ENCODE measurements around the gene RAB3D.
A peak's percentile ranks its signal among the peaks of the same experiment; 100 is the strongest.
"Not testable (repeated sequence)": the region's sequence is repeated elsewhere in the genome, so short reads cannot be mapped to it uniquely, and the experiment has no call there.

Gene RAB3D

DNA sequence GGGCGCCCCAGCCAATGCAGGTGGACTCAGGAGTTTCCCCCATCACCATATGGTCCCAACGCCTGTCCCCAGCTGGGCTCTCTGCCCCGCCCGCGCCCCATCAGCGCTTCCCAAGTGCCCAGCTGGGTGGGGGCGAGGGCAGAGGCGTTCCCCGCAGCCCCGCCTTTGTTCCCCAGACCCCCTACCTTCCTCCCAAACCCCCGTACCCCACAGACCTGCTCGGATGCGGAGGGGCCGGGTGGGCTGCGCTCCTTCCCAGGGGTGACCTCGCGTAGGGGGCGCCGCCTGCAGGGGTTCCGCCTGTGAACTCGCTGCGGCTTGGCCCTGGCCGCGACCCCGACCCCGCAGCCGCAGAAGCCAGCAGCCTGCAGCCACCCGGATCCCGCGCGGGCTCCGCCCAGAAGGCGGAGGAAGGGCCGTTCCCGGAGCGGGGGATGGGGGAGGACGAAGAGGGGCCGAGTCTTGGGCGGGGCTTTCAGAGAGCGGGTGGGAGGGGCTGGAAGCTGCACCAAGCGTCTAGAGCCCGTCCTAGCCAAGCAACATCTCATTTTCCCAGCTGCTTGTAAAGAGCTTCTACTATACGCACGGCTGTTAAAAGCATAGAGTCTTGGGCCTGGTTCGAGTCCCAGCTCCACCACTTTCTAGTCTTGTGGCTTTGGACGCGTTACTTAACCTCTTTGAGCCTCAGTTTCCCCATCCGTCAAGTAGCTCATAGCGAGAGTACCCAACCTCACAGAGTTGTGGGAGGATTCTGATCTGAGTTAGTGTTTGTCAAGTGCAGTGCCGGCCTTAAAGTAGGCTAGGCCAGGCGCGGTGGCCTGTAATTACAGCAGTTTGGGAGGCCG, at the start of gene RAB3D:
TSS of gene RAB3D (minus strand) at position 404 of the 845 bp plus-strand sequence. CDS start 2,258 bp downstream, outside the sequence.
- DNase-seq (ENCODE audit: low spot score): peak; percentile 79
- Mint-ChIP-seq H3K27me3 (ENCODE audit: low read depth) (no peaks in the 10 kb centered on the region), H3K4me1 (ENCODE audit: low read depth) (peaks cover 19% of the 10 kb centered on the region), H3K9me3 (no peaks in the 10 kb centered on the region), H3K4me3 (peak within 1 kb of the TSS; percentile 84), H3K27ac (peak within 1 kb of the TSS; percentile 45), H3K36me3 (ENCODE audit: low read depth) (peaks cover 17% of the 10 kb centered on the region)

DNA sequence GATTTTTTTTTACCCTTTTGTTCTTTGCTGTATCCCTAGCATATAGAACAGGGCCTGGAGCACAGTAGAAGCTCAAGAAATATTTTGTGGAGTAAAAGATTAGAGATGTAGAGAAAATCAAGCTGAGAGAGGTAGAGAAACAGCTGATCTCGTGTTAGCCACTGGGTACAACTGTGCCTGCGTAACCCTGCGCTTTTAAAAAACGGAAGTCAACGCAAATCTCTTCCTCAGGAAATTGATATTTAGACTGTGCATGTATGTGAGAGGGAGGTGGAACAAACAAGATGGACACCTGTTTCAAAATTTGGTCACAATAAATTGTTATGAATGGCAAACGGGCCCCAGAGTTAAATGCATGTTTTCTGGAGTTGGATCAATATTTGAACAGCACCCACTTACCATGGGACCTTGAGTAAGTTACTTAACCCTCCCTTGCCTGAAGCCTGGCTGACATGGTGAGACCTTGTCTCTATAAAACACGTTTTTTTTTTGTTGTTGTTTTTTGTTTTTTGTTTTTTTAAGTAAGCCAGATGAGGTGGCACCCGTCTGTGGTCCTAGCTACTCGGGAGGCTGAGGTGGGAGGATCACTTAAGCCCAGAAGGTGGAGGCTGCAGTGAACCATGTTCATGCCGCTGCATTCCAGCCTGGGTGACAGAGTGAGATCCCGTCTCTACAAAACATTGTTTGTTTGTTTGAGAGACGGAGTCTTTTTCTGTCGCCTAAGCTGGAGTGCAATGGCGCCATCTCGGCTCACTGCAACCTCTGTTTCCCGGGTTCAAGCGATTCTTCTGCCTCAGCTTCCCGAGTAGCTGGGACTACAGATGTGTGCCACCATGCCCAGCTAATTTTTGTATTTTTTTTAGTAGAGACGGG, 47.9 kb upstream of the RAB3D start:
- peaks cover 24% of the 10 kb centered on the region for H3K27me3 Mint-ChIP-seq (ENCODE audit: low read depth)
- H3K36me3 Mint-ChIP-seq (ENCODE audit: low read depth): no peaks in the 10 kb centered on the region
- peaks cover 6% of the 10 kb centered on the region for H3K4me1 Mint-ChIP-seq (ENCODE audit: low read depth)
- no peak overlapping the region for H3K27ac Mint-ChIP-seq
- DNase-seq (ENCODE audit: low spot score): no peak
- peaks cover 4% of the 10 kb centered on the region for H3K9me3 Mint-ChIP-seq
- H3K4me3 Mint-ChIP-seq: no peak overlapping the region

DNA sequence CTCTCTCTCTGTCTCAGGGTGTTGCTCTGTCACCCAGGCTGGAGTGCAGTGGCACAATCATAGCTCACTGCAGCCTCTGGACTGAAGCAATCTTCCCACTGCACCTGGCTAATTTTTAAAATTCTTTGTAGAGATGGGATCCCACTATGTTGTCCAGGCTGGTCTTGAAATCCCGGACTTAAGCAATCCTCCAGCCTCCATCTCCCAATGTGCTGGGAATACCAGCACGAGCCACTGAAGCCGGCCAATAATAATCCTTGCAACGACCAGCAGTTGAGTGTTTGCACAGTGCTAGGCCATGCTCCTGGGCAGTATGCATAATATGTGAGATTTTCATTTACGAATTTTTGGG, 45.3 kb upstream of the RAB3D start:
- H3K27me3 Mint-ChIP-seq (ENCODE audit: low read depth): peaks cover 27% of the 10 kb centered on the region
- peaks cover 20% of the 10 kb centered on the region for H3K4me1 Mint-ChIP-seq (ENCODE audit: low read depth)
- H3K4me3 Mint-ChIP-seq: no peak overlapping the region
- H3K9me3 Mint-ChIP-seq: no peaks in the 10 kb centered on the region
- no peak for DNase-seq (ENCODE audit: low spot score)
- no peak overlapping the region for H3K27ac Mint-ChIP-seq
- H3K36me3 Mint-ChIP-seq (ENCODE audit: low read depth): peaks cover 2% of the 10 kb centered on the region

DNA sequence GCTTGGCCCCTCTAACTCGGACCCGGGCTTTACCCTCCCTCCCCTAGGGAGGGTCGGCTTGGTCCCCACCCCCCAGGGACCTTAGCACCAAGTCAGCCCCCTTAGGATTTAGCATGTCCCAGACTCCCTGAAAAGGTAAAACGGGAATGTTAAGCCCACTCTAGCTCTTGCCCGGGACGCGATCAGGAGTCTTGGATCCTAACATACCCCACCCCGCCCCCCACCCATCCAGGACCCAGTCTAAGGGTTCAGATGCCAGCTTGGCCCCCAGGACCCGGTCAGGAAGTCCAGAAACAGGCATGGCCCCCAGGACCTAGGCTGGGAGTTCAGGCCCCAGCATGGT, 44.2 kb upstream of the RAB3D start:
- Mint-ChIP-seq H3K27me3 (ENCODE audit: low read depth) (peaks cover 27% of the 10 kb centered on the region), H3K4me3 (no peak overlapping the region), H3K4me1 (ENCODE audit: low read depth) (peaks cover 23% of the 10 kb centered on the region), H3K36me3 (ENCODE audit: low read depth) (peaks cover 3% of the 10 kb centered on the region), H3K9me3 (no peaks in the 10 kb centered on the region), H3K27ac (no peak overlapping the region)
- no peak for DNase-seq (ENCODE audit: low spot score)

DNA sequence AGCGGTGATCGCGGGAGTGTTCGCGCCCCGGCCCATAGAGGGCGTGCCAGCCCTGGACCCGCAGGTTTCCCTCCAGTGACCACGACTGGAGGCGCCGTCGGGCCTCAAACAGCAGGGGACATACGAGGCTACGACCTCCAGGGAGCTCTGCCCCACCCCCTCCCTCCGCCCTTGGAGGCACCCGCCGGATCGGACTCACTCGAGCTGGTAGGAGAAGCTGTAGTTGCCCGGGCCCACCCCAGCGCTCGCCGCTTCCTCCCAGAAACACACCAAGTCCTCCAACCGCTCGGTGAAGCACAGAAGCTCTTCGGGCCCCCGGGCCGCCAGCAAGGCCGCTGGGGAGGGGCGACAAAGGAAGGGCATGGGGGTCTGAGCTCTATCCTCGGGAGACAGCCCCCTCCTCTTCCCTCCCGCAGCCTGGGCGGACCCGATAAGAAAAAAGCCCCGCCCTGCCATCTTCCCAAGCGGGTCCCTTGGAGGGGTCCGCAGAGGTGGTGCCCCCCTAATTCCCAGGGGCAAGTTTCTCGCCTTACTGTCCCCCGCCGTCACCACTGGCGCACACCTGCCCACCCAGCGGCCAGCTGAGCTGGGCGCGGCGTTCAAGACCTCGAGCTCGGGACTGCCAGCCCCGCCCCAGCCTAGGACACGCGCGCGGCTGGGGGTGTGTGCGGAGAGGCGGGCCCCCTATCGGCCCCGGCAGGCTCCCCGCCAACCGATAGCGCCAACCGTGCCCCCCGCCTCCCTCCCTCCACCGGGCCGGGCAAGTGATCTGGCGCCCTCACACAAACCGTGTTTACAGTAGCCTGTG, 43.6 kb upstream of the RAB3D start:
- peak overlapping the region; percentile 82 for H3K27ac Mint-ChIP-seq
- H3K9me3 Mint-ChIP-seq: no peaks in the 10 kb centered on the region
- peaks cover 27% of the 10 kb centered on the region for H3K27me3 Mint-ChIP-seq (ENCODE audit: low read depth)
- DNase-seq (ENCODE audit: low spot score): peak; percentile 33
- peaks cover 24% of the 10 kb centered on the region for H3K4me1 Mint-ChIP-seq (ENCODE audit: low read depth)
- peak overlapping the region; percentile 88 for H3K4me3 Mint-ChIP-seq
- H3K36me3 Mint-ChIP-seq (ENCODE audit: low read depth): peaks cover 7% of the 10 kb centered on the region

DNA sequence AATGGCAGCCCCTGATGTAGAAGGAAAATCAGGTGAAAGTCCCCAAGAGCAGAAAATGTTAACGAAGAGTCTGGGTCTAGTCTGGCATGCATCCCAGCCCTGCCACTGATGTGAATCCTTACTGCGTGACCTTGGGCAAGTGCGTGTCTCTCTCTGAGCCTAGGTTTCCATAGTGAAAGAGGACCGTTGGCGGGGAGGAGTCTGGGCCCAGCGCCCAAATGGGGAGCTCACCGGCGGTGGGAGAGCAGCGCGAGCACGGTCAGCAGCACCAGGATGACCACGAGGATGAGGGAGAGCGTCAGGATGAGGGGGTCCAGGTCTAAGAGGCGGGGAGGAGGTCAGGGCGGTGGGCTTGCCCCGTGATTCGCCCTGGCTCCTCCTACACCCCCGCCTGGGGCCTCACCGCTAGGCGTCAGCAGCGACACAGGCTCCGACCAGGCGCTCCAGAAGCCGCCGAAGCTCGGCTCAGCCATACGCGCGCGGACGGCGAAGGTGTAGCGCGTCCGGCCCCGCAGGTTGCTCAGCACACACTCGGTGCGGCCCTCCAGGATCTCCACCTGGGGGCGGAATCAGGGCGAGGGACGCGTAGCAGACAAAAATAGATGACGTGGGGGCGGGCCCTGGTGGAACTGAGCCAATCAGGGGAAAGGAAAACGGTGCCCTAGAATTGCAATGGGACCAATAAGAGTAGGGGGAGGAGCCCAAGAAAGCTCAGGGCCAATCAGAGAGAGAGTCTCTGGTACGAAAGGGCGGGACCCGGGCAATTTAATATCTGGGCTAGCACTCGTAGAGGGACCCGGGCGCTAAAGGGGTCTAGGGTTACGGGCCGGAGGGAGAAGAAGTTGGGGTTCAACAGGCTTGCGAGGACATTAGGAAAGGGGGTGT, 41.4 kb upstream of the RAB3D start:
- peaks cover 16% of the 10 kb centered on the region for H3K36me3 Mint-ChIP-seq (ENCODE audit: low read depth)
- peaks cover 35% of the 10 kb centered on the region for H3K4me1 Mint-ChIP-seq (ENCODE audit: low read depth)
- no peaks in the 10 kb centered on the region for H3K9me3 Mint-ChIP-seq
- peak overlapping the region; percentile 100 for H3K27ac Mint-ChIP-seq
- peak; percentile 96 for DNase-seq (ENCODE audit: low spot score)
- H3K4me3 Mint-ChIP-seq: peak overlapping the region; percentile 88
- peaks cover 24% of the 10 kb centered on the region for H3K27me3 Mint-ChIP-seq (ENCODE audit: low read depth)

DNA sequence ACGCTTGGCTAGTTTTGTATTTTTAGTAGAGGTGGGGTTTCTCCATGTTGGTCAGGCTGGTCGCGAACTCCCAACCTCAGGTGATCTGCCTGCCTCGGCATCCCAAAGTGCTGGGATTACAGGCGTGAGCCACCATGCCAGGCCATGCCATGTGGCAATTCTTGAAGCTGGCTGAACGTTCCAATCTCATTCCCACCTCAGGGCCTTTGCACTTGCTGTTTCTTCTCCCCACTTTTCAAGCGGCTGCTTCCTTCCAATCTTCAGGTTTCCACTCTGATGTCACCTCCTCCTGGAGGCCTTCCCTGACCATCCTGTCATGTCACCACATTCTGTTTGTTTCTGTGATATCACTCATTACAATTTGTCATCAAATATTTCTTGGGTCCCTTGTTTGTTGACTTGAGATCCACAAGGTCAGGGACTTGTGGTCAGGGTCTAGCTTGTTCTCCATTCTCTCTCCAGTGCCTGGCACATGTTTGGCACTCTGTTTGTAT, 40.4 kb upstream of the RAB3D start:
- Mint-ChIP-seq H3K27ac (peak overlapping the region; percentile 100), H3K27me3 (ENCODE audit: low read depth) (peaks cover 20% of the 10 kb centered on the region), H3K4me1 (ENCODE audit: low read depth) (peaks cover 40% of the 10 kb centered on the region), H3K36me3 (ENCODE audit: low read depth) (peaks cover 16% of the 10 kb centered on the region), H3K4me3 (peak overlapping the region; percentile 88), H3K9me3 (no peaks in the 10 kb centered on the region)
- no peak for DNase-seq (ENCODE audit: low spot score)

DNA sequence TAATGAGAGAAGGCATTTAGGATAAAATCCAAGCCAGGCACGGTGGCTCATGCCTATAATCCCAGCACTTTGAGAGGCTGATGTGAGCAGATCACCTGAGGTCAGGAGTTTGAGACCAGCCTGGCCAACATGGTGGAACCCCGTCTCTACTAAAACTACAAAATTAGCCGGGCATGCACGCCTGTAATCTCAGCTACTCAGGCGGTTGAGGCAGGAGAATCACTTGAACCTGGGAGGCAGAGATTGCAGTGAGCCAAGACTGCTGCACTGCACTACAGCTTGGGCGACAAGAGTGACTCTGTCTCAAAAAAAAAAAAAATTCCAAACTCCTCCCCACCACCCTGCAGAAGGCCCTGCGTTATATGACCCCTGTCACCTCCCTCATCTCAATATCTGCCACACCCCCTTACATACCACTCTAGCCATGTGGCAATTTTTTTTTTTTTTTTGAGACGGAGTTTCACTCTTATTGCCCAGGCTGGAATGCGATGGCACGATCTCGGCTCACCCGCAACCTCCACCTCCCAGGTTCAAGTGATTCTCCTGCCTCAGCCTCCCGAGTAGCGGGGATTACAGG, 39.9 kb upstream of the RAB3D start:
- not testable (repeated sequence) for H3K9me3 Mint-ChIP-seq; DNase-seq (ENCODE audit: low spot score)
- Mint-ChIP-seq H3K4me1 (ENCODE audit: low read depth) (peaks cover 38% of the 10 kb centered on the region), H3K27ac (peak overlapping the region; percentile 100), H3K4me3 (peak overlapping the region; percentile 25), H3K36me3 (ENCODE audit: low read depth) (peaks cover 16% of the 10 kb centered on the region), H3K27me3 (ENCODE audit: low read depth) (peaks cover 15% of the 10 kb centered on the region)

- Mint-ChIP-seq H3K27me3 (ENCODE audit: low read depth) (peaks cover 12% of the 10 kb centered on the region), H3K4me3 (no peak overlapping the region), H3K4me1 (ENCODE audit: low read depth) (peaks cover 38% of the 10 kb centered on the region), H3K27ac (peak overlapping the region; percentile 69), H3K9me3 (no peaks in the 10 kb centered on the region), H3K36me3 (ENCODE audit: low read depth) (peaks cover 16% of the 10 kb centered on the region)
- DNase-seq (ENCODE audit: low spot score): no peak
Measured at GRCh38 chr19:11378319-11379189, 39.1 kb upstream of the RAB3D start.

DNA sequence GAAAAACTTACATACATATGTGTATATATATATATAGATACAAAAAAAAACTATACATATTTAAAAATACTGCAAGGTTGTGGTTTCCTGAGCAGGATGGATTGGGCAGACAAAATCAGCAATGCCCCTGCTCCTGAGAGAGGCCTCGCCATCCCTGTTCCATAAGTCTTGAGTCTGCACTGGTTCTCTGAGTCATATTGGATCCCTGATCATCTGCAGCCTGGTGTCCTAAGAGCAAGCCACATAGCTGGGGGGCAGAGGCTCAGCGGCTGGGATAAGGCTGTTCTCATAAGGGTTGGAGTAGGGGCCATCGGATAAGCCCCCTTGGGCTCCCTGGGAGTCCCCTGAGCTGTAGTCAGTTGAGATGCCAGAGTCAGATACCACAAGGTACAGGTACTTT, 38.3 kb upstream of the RAB3D start:
- no peaks in the 10 kb centered on the region for H3K9me3 Mint-ChIP-seq
- H3K4me3 Mint-ChIP-seq: no peak overlapping the region
- peaks cover 16% of the 10 kb centered on the region for H3K36me3 Mint-ChIP-seq (ENCODE audit: low read depth)
- no peak for DNase-seq (ENCODE audit: low spot score)
- H3K27me3 Mint-ChIP-seq (ENCODE audit: low read depth): peaks cover 8% of the 10 kb centered on the region
- H3K27ac Mint-ChIP-seq: no peak overlapping the region
- H3K4me1 Mint-ChIP-seq (ENCODE audit: low read depth): peaks cover 38% of the 10 kb centered on the region

DNA sequence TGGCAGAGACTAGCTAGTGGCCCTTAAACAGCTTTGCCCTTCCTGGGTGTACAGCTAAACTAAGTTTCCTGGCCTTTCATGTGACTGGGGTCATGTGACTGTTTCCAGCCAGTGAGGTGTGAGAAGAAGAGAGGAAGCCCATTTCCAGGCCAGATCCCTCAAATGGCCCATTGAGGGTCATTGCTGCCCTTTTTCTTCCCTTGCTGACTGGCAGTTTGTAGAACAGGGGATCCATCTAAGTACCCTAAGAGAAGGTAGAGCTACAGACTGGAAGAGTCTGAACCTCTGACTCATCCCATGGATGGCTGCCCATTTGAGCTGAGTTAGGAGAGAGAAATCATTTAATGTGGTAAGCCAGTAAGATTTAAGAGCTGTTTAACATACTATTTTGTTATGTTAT, 37.8 kb upstream of the RAB3D start:
- Mint-ChIP-seq H3K27me3 (ENCODE audit: low read depth) (peaks cover 6% of the 10 kb centered on the region), H3K9me3 (no peaks in the 10 kb centered on the region), H3K4me1 (ENCODE audit: low read depth) (peaks cover 36% of the 10 kb centered on the region), H3K36me3 (ENCODE audit: low read depth) (peaks cover 16% of the 10 kb centered on the region), H3K4me3 (peak overlapping the region; percentile 78), H3K27ac (peak overlapping the region; percentile 91)
- peak; percentile 36 for DNase-seq (ENCODE audit: low spot score)

Data from T-helper 2 cell treated with Interferon-gamma antibody and Interleukin-4, amounts not matched to agents 5 μg/mL and 100 μg/mL, for 36 hours (primary cell).